HG02938 (cell line): Measurements from ENCODE around the gene FEZ2.

Experiments
- ATAC-seq: cut with Tn5 transposase; IDR thresholded peaks from one replicate; pipeline ENCODE4 v1.9.1; 2021; ENCODE audit warnings: mild to moderate bottlenecking, moderate library complexity; ENCODE audit not compliant: unreplicated experiment

The FEZ2 gene

GRCh38 chr2:36587556-36587955, 10.4 kb downstream of the FEZ2 start:
- ATAC-seq: no peak

- ATAC-seq: no peak
Observed at GRCh38 chr2:36587101-36587500, 10.9 kb downstream of the FEZ2 start.

DNA sequence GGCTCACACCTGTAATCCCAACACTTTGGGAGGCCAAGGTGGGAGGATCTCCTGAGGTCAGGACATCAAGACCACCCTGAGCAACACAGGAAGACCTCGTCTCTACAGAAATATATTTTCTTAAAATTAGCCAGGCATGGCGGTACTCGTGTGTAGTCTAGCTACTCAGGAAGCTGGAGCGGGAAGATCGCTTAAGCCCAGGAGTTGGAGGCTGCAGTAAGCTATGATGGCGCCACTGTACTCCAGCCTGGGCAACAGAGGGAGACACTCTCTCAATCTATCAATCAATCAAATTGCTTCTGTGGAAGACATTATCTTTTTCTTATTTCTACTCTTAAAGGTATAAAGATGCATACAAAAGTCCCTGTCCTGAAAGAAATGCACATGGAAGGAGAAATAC, 11.3 kb downstream of the FEZ2 start:
- no peak for ATAC-seq

GRCh38 chr2:36584148-36584794, 13.7 kb downstream of the FEZ2 start:
- no peak for ATAC-seq

DNA sequence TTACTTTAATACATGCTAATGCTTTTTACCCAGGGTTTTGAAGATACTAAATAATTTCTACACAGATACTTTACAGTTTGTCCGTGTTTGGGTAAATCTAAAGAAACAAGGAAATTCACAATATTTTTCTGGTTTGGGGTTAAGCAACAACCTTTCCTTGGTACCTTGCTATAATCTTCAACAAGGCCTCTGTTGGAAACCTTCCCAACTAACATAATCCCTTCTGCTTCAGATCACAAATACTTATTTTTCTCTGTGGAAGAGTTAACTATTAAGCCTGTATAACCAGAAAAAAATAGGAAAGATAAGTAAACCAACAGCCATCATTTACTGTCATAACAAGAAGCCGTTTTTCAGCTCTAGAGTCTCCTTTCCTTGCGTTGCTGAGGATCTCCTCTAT, 15.0 kb downstream of the FEZ2 start:
- no peak for ATAC-seq

- ATAC-seq: no peak
Observed at GRCh38 chr2:36582538-36582937, 15.4 kb downstream of the FEZ2 start.

GRCh38 chr2:36579297-36579664, 18.7 kb downstream of the FEZ2 start:
- ATAC-seq: no peak

DNA sequence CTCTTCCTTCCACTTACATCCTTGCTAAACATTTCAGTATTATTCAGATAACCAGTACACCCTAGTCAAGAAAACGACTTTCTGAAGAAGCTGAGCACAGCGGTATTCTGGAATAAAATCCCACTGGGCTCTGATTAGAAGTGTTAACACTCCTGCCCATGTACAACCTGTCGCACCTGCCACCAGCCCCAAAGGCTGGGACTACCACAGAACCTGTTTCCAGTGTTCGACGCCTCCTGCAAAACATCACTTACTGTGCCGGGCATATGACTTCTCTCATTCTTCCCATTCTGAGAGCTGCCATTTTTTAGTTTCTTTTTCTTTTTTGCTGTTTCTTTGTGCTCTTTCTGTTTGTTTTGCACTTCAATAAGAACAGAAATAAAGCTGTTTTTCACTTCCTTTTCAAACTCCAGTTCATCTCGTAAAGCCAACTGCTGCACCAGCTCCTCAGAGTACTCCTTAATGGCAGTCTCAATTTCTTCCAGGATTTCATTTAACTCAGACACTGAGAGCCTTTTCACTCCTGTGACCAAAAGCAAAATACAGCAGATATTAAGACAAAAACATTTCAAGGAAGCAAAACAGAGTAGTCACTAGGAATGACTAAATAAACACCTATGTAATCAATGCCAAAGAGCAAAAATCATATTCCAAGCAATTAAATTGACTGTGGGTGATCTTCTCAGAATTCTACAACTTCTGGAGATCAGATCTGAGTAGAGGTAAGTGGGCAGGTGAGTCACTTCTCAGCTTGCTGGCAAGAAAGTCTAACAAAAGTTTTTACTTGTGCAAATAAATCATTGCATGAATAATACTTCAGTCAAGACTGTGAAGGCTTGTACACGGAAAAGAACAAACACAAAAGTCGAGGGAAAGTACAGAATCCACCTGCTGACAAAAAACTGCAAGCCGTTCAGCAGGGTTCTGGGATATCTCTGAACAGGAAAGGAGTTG, 19.3 kb downstream of the FEZ2 start:
- ATAC-seq: no peak

- no peak for ATAC-seq
Observed at GRCh38 chr2:36577884-36578283, 20.1 kb downstream of the FEZ2 start.

GRCh38 chr2:36574560-36574959, 23.4 kb downstream of the FEZ2 start:
- no peak for ATAC-seq

- no peak for ATAC-seq
Observed at GRCh38 chr2:36573165-36573564, 24.8 kb downstream of the FEZ2 start.

DNA sequence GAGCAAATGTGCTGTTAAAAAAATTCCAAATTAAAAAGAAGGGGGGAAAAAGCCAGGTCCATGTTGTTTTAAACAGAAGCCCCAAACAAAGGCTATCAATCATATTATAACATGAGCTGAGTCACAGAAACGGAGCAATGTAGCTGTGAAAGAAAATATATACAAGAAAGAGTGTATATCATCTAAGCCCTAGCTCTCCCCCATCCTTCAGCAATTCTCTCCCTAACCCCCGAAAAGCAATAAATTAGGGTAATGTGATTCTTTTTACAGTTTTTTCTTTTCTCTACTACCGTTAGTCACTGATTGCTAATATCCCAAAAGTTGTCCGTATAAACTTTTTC, 25.3 kb downstream of the FEZ2 start:
- no peak for ATAC-seq

DNA sequence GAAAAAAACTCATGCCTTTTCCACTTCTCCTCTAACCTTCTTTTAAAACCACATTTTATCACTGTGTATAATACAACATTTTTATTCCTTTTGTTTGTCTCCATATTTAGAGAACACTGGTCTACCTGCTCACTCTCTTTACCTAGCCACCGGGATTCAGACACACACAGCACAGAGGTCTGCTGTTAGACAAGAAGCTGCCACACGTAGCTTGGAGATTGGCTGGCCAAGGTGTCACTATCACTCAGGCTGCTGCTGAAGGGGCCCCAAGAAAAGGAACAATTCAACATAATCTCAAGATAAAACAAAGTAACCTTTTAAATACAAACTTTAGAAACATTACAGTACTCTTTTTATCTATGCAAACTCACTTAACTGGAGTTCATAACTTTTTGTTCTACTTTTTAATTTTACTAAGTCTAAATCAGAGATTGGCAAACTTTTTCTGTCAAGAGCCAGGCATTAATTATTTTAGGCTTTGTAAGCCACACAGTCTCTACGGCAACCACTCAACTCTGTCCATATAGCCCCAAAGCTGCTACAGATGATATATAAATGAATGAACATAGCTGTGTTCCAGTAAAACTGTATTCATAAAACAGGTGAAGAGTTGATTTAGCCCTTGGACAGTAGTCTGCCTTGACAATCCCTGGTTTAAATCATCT, 25.8 kb downstream of the FEZ2 start:
- ATAC-seq: no peak

- no peak for ATAC-seq
Observed at GRCh38 chr2:36570416-36570815, 27.6 kb downstream of the FEZ2 start.

GRCh38 chr2:36569267-36569856, 28.6 kb downstream of the FEZ2 start:
- ATAC-seq: no peak

GRCh38 chr2:36568516-36569246, 29.3 kb downstream of the FEZ2 start:
- no peak for ATAC-seq

DNA sequence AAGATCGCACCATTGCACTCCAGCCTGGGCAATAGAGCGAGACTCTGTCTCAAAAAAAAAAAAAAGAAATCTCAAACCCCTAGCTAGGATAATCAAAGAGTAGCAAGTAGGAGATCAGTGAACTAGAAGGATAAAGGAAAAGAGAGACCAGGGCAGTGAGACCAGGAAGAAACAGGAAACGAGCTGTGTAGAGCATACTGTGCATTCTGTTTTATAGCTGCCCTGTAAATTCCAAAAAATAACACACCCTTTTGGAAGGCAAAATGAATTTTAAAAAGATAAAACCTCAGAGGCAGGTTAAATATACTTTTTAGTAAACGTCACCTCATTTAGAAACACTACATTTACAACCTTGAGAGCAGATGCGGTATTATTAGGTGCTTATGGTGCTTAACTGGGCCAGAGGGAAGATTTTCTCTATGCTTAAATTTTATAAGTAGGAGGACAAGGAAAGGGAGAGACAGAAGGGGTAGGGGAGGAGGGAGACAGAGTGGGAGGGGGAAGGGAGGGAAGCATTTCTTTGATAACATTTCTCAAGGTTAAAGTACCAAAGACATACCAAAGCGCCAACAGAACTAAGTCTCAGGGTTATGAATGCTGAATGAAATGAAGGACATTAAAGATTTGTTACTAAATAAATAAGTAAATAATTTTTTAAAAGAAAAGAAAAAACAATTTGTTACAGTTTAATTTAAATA, 30.1 kb downstream of the FEZ2 start:
- ATAC-seq: no peak

DNA sequence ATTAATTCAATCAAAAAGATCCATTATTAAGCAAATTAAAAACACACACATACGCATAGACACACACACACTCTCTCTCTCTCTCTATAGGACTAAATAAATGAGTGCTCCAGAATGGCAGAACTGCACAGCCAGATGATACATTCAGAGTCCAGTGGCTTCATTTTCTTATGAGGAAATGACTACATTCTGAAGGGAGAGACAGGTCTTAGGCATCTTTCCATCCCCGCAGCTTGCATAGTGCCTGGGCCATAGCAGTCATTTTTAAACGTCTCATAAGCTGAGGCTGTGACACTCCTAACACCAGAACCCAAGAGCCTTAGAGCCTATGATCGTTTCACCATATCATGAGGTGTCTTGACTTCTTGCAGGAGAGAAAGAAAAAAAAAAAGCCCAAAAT, 31.1 kb downstream of the FEZ2 start:
- ATAC-seq: no peak

GRCh38 chr2:36565712-36566111, 32.3 kb downstream of the FEZ2 start:
- no peak for ATAC-seq

DNA sequence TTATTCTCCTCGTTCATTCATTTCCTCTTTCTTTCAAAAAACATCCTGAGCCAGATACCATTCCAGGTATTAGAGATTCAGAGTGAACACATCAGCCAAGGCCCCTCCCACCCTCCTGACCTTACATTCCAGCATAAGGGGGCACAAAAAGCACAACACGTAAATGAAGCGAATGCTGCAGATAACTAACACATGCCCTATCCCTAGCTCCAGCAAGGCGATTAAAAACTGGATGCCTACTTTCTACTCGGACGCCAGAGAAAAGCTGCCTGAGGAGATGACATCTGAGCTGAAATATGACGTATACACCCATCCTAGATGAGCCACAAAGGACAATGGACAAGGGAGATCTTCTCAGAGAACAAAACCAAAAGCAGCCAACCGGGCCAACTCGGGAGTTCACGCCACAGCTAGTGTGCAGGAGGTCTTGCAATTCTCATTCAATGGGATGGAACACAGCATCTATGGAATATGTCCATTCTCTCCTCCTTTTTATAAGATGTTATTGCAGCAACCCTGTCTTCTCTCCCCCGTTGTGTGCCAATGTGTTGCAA, 33.5 kb downstream of the FEZ2 start:
- ATAC-seq: no peak
